ENCODE data around the gene ARHGEF38. TPM values are rescaled to one million over a fixed set of nuclear protein-coding genes. Genes with fewer than 3 reads are reported as not detected.

ARHGEF38 gene
- total RNA-seq, 1 donor from 2014 or later: not detected

GRCh38 chr4:105569057-105569865 is 16.8 kb downstream of the ARHGEF38 start:
- Mint-ChIP-seq H3K27ac (no peak overlapping the region), H3K36me3 (ENCODE audit: low read depth) (no peaks in the 10 kb centered on the region), H3K4me3 (no peak overlapping the region), H3K27me3 (ENCODE audit: insufficient read depth) (peaks cover 2% of the 10 kb centered on the region), H3K4me1 (ENCODE audit: low read depth) (no peaks in the 10 kb centered on the region), H3K9me3 (peaks cover 3% of the 10 kb centered on the region)
- intact Hi-C loops (cut with micrococcal nuclease): no loop called here
- no peak for DNase-seq (ENCODE audit: low spot score)

GRCh38 chr4:105569866-105570236 is 17.4 kb downstream of the ARHGEF38 start:
- peaks cover 2% of the 10 kb centered on the region for H3K27me3 Mint-ChIP-seq (ENCODE audit: insufficient read depth)
- H3K27ac Mint-ChIP-seq: no peak overlapping the region
- intact Hi-C loops (cut with micrococcal nuclease): no loop called here

GRCh38 chr4:105572296-105572695 is 19.9 kb downstream of the ARHGEF38 start:
- Mint-ChIP-seq H3K27ac (no peak overlapping the region), H3K4me3 (no peak overlapping the region), H3K36me3 (ENCODE audit: low read depth) (no peaks in the 10 kb centered on the region), H3K9me3 (peaks cover 3% of the 10 kb centered on the region), H3K4me1 (ENCODE audit: low read depth) (no peaks in the 10 kb centered on the region), H3K27me3 (ENCODE audit: insufficient read depth) (peaks cover 4% of the 10 kb centered on the region)
- intact Hi-C loops (cut with micrococcal nuclease): no loop called here
- DNase-seq (ENCODE audit: low spot score): no peak

More at GRCh38 chr4:105569866-105570236, 17.4 kb downstream of the ARHGEF38 start:
- H3K9me3 Mint-ChIP-seq: peaks cover 3% of the 10 kb centered on the region
- H3K4me3 Mint-ChIP-seq: no peak overlapping the region
- no peaks in the 10 kb centered on the region for H3K36me3 Mint-ChIP-seq (ENCODE audit: low read depth)
- H3K4me1 Mint-ChIP-seq (ENCODE audit: low read depth): no peaks in the 10 kb centered on the region
- no peak for DNase-seq (ENCODE audit: low spot score)

GRCh38 chr4:105586638-105587328 is 34.4 kb downstream of the ARHGEF38 start:
- Mint-ChIP-seq H3K4me1 (ENCODE audit: low read depth) (peaks cover 5% of the 10 kb centered on the region), H3K36me3 (ENCODE audit: low read depth) (no peaks in the 10 kb centered on the region), H3K9me3 (no peaks in the 10 kb centered on the region), H3K27ac (no peak overlapping the region), H3K27me3 (ENCODE audit: insufficient read depth) (peaks cover 8% of the 10 kb centered on the region), H3K4me3 (no peak overlapping the region)
- intact Hi-C loops (cut with micrococcal nuclease): no loop called here
- no peak for DNase-seq (ENCODE audit: low spot score)

- no peak overlapping the region for H3K4me3 Mint-ChIP-seq
- intact Hi-C loops (cut with micrococcal nuclease): no loop called here
- DNase-seq (ENCODE audit: low spot score): no peak
- no peaks in the 10 kb centered on the region for H3K9me3 Mint-ChIP-seq
- peaks cover 12% of the 10 kb centered on the region for H3K27me3 Mint-ChIP-seq (ENCODE audit: insufficient read depth)
- no peaks in the 10 kb centered on the region for H3K36me3 Mint-ChIP-seq (ENCODE audit: low read depth)
- peaks cover 5% of the 10 kb centered on the region for H3K4me1 Mint-ChIP-seq (ENCODE audit: low read depth)
- no peak overlapping the region for H3K27ac Mint-ChIP-seq
Observed at GRCh38 chr4:105587841-105588240, 35.4 kb downstream of the ARHGEF38 start.

GRCh38 chr4:105588252-105588651 is 35.8 kb downstream of the ARHGEF38 start:
- intact Hi-C loops (cut with micrococcal nuclease): no loop called here

GRCh38 chr4:105591573-105591972 is 39.2 kb downstream of the ARHGEF38 start:
- no peak for DNase-seq (ENCODE audit: low spot score)
- Mint-ChIP-seq H3K36me3 (ENCODE audit: low read depth) (no peaks in the 10 kb centered on the region), H3K4me3 (no peak overlapping the region), H3K9me3 (no peaks in the 10 kb centered on the region), H3K4me1 (ENCODE audit: low read depth) (peaks cover 17% of the 10 kb centered on the region), H3K27ac (no peak overlapping the region), H3K27me3 (ENCODE audit: insufficient read depth) (peaks cover 11% of the 10 kb centered on the region)
- intact Hi-C loops (cut with micrococcal nuclease): no loop called here

More at GRCh38 chr4:105588252-105588651, 35.8 kb downstream of the ARHGEF38 start:
- Mint-ChIP-seq H3K4me3 (no peak overlapping the region), H3K9me3 (no peaks in the 10 kb centered on the region), H3K27ac (no peak overlapping the region), H3K36me3 (ENCODE audit: low read depth) (no peaks in the 10 kb centered on the region), H3K27me3 (ENCODE audit: insufficient read depth) (peaks cover 11% of the 10 kb centered on the region), H3K4me1 (ENCODE audit: low read depth) (peaks cover 5% of the 10 kb centered on the region)
- DNase-seq (ENCODE audit: low spot score): no peak

GRCh38 chr4:105594099-105595010 is 41.9 kb downstream of the ARHGEF38 start:
- Mint-ChIP-seq H3K36me3 (ENCODE audit: low read depth) (no peaks in the 10 kb centered on the region), H3K9me3 (no peaks in the 10 kb centered on the region), H3K27ac (no peak overlapping the region), H3K4me1 (ENCODE audit: low read depth) (peaks cover 11% of the 10 kb centered on the region), H3K27me3 (ENCODE audit: insufficient read depth) (peaks cover 14% of the 10 kb centered on the region), H3K4me3 (no peak overlapping the region)
- DNase-seq (ENCODE audit: low spot score): no peak
- intact Hi-C loops (cut with micrococcal nuclease): no loop called here

GRCh38 chr4:105596684-105597083 is 44.3 kb downstream of the ARHGEF38 start:
- H3K9me3 Mint-ChIP-seq: no peaks in the 10 kb centered on the region
- H3K27ac Mint-ChIP-seq: no peak overlapping the region
- H3K4me3 Mint-ChIP-seq: no peak overlapping the region
- peaks cover 11% of the 10 kb centered on the region for H3K4me1 Mint-ChIP-seq (ENCODE audit: low read depth)
- intact Hi-C loops (cut with micrococcal nuclease): no loop called here
- no peaks in the 10 kb centered on the region for H3K36me3 Mint-ChIP-seq (ENCODE audit: low read depth)
- peaks cover 12% of the 10 kb centered on the region for H3K27me3 Mint-ChIP-seq (ENCODE audit: insufficient read depth)
- DNase-seq (ENCODE audit: low spot score): no peak

GRCh38 chr4:105598052-105598451 is 45.6 kb downstream of the ARHGEF38 start:
- H3K4me1 Mint-ChIP-seq (ENCODE audit: low read depth): peaks cover 11% of the 10 kb centered on the region
- peaks cover 9% of the 10 kb centered on the region for H3K27me3 Mint-ChIP-seq (ENCODE audit: insufficient read depth)
- no peaks in the 10 kb centered on the region for H3K36me3 Mint-ChIP-seq (ENCODE audit: low read depth)
- H3K27ac Mint-ChIP-seq: no peak overlapping the region
- no peaks in the 10 kb centered on the region for H3K9me3 Mint-ChIP-seq
- H3K4me3 Mint-ChIP-seq: no peak overlapping the region
- intact Hi-C loops (cut with micrococcal nuclease): no loop called here
- no peak for DNase-seq (ENCODE audit: low spot score)

GRCh38 chr4:105598787-105599186 is 46.4 kb downstream of the ARHGEF38 start:
- DNase-seq (ENCODE audit: low spot score): no peak
- intact Hi-C loops (cut with micrococcal nuclease): no loop called here
- Mint-ChIP-seq H3K36me3 (ENCODE audit: low read depth) (no peaks in the 10 kb centered on the region), H3K4me1 (ENCODE audit: low read depth) (peaks cover 10% of the 10 kb centered on the region), H3K9me3 (no peaks in the 10 kb centered on the region), H3K27ac (no peak overlapping the region), H3K4me3 (no peak overlapping the region), H3K27me3 (ENCODE audit: insufficient read depth) (peaks cover 9% of the 10 kb centered on the region)

- no peak for DNase-seq (ENCODE audit: low spot score)
- H3K4me1 Mint-ChIP-seq (ENCODE audit: low read depth): peaks cover 3% of the 10 kb centered on the region
- H3K27me3 Mint-ChIP-seq (ENCODE audit: insufficient read depth): peaks cover 6% of the 10 kb centered on the region
- H3K4me3 Mint-ChIP-seq: no peak overlapping the region
- intact Hi-C loops (cut with micrococcal nuclease): no loop called here
- H3K36me3 Mint-ChIP-seq (ENCODE audit: low read depth): no peaks in the 10 kb centered on the region
- H3K9me3 Mint-ChIP-seq: no peaks in the 10 kb centered on the region
- H3K27ac Mint-ChIP-seq: no peak overlapping the region
Observed at GRCh38 chr4:105599482-105599881, 47.1 kb downstream of the ARHGEF38 start.
